HEK293T (cell line): ENCODE results near the gene TFF1.
"Not testable (repeated sequence)": the region's sequence is repeated elsewhere in the genome, so short reads cannot be mapped to it uniquely, and the experiment has no call there.

Source experiments
- CTCF ChIA-PET: fragments of 350-600 bp; formaldehyde crosslinking; extraction: SDS; loops from one replicate; lab custom pipeline; 2021; ENCODE audit warnings: antibody characterized with exemption, inconsistent platforms; lab: Yijun Ruan, JAX
- POLR2A ChIA-PET: fragments of 350-600 bp; formaldehyde crosslinking; extraction: SDS; loops from one replicate; lab custom pipeline; 2020; ENCODE audit warnings: antibody characterized with exemption, inconsistent platforms; lab: Yijun Ruan, JAX
- DNase-seq: peaks from one replicate; pipeline ENCODE4 v3.0.0; 2012; ENCODE audit warnings: mixed read lengths; ENCODE audit errors: extremely low spot score
- ARNT ChIP-seq: fragments of 450-650 bp; IDR thresholded peaks from 2 replicates; pipeline ENCODE4 v1.6.1; 2017; ENCODE audit warnings: mild to moderate bottlenecking
- BHLHE40 ChIP-seq: fragments of 450-650 bp; IDR thresholded peaks from 2 replicates; pipeline ENCODE4 v1.6.1; 2016; ENCODE audit warnings: mild to moderate bottlenecking, moderate library complexity, borderline replicate concordance
- CTBP1 ChIP-seq: fragments of 450-650 bp; IDR thresholded peaks from 2 replicates; pipeline ENCODE4 v1.6.1; 2016; ENCODE audit warnings: borderline replicate concordance
- ELF4 ChIP-seq: fragments of 450-650 bp; IDR thresholded peaks from 2 replicates; pipeline ENCODE4 v1.6.1; 2017; ENCODE audit warnings: antibody characterized with exemption
- FOXA1 ChIP-seq: fragments of 450-650 bp; IDR thresholded peaks from 2 replicates; pipeline ENCODE4 v1.6.1; 2016; ENCODE audit warnings: mild to moderate bottlenecking
- FOXK2 ChIP-seq: fragments of 450-650 bp; IDR thresholded peaks from 2 replicates; pipeline ENCODE4 v1.6.1; 2016; ENCODE audit warnings: mild to moderate bottlenecking
- FOXM1 ChIP-seq: fragments of 450-650 bp; IDR thresholded peaks from 2 replicates; pipeline ENCODE4 v1.6.1; 2017; ENCODE audit warnings: mild to moderate bottlenecking, borderline replicate concordance
- HDGF ChIP-seq: fragments of 450-650 bp; IDR thresholded peaks from 2 replicates; pipeline ENCODE4 v1.6.1; 2017; ENCODE audit warnings: antibody characterized with exemption, borderline replicate concordance
- L3MBTL2 ChIP-seq: fragments of 450-650 bp; conservative IDR thresholded peaks from 2 replicates; pipeline ENCODE4 v1.6.1; 2016; ENCODE audit warnings: mild to moderate bottlenecking
- LEF1 ChIP-seq: fragments of 450-650 bp; IDR thresholded peaks from 2 replicates; pipeline ENCODE4 v1.6.1; 2017; ENCODE audit warnings: mild to moderate bottlenecking, borderline replicate concordance
- NFRKB ChIP-seq: fragments of 450-650 bp; IDR thresholded peaks from 2 replicates; pipeline ENCODE4 v1.6.1; 2016; ENCODE audit warnings: mild to moderate bottlenecking, moderate library complexity
- SP1 ChIP-seq: fragments of 450-650 bp; IDR thresholded peaks from 2 replicates; pipeline ENCODE4 v1.6.1; 2017
- SUZ12 ChIP-seq: fragments of 450-650 bp; IDR thresholded peaks from 2 replicates; pipeline ENCODE4 v1.6.1; 2016; ENCODE audit warnings: mild to moderate bottlenecking
- TARDBP ChIP-seq: fragments of 450-650 bp; IDR thresholded peaks from 2 replicates; pipeline ENCODE4 v1.6.1; 2016
- ZNF384 ChIP-seq: fragments of 450-650 bp; IDR thresholded peaks from 2 replicates; pipeline ENCODE4 v1.6.1; 2016
- TF ChIP-seq, protein P1 (sequence below): fragments of 450-650 bp; IDR thresholded peaks from 2 replicates; pipeline ENCODE4 v1.6.1; 2016

Gene TFF1

DNA sequence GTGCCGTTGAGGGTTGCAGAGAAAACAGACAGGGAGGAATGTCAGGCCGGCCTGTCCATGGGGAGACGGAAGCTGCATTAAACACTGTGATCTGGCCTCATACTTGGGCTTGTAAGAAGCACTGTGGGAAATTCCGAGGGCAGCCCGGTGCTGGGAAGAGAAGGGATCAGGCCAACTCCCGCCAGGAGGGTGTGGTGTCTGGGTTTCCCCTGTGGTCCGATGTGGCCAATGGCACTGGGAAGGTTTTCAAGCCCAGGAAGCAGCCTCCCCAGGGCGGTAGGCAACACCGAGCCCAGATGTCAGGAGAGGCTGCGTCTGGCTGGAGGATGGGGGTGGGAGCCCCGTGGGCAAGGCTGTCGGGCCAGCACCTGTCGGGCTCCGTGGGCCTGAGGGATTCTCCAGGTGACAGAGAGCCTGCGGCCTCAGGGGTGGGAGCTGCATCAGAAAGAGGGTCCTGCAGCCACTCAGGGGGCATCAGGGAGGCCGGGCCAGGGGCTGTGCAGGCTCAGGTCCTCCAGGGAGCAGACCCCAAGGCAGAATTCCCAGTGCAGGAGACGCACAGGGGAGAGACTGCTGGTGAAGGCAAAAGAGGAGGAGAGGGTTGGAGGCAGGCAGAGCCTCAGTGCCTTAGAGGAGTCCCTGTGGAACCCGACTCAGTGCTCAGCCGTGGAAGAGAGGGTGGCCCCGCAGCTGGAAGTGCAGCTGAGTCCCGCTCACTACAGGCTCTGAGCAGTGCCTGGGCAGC, 45.7 kb upstream of the TFF1 start:
- no peak for DNase-seq
- POLR2A ChIA-PET: no interaction called here
- CTCF ChIA-PET: no interaction called here
- no peak for TF ChIP-seq NFRKB
- TF ChIP-seq, protein P1, sequence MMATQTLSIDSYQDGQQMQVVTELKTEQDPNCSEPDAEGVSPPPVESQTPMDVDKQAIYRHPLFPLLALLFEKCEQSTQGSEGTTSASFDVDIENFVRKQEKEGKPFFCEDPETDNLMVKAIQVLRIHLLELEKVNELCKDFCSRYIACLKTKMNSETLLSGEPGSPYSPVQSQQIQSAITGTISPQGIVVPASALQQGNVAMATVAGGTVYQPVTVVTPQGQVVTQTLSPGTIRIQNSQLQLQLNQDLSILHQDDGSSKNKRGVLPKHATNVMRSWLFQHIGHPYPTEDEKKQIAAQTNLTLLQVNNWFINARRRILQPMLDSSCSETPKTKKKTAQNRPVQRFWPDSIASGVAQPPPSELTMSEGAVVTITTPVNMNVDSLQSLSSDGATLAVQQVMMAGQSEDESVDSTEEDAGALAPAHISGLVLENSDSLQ: no peak
- TF ChIP-seq CTBP1: no peak
- no peak for TF ChIP-seq FOXA1
- no peak for TF ChIP-seq ARNT
- TF ChIP-seq FOXK2: no peak
- no peak for TF ChIP-seq BHLHE40
- no peak for TF ChIP-seq HDGF
- TF ChIP-seq FOXM1: no peak
- no peak for TF ChIP-seq ZNF384
- TF ChIP-seq L3MBTL2: no peak
- TF ChIP-seq LEF1: no peak
- no peak for TF ChIP-seq SP1
- no peak for TF ChIP-seq TARDBP
- TF ChIP-seq ELF4: no peak
- no peak for TF ChIP-seq SUZ12

DNA sequence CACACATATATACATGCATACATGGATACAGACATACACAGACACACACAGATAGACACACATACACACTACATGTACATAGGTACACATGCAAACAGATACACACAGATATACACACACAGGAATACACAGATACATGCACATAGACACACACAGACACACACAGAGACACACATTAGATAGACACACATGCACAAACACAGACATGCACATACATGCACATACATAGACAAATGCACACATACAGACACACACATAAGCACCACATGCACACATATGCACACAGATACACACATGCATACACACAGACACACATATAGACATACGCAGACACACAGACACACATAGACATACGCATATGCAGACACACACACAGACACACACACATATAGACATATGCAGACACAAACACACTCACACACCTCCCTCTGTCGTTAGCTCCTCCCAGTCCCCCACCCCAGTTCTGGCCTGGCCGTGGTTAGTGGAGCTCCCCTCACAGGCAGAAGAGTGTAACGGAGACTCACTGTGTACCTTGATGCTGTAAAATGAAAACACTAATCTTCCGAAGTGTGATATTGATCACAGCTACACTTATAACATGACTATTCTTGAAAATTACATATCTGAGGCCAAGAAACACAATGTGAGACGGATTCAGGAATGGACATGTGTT, 45.0 kb upstream of the TFF1 start:
- peak; percentile 55 for DNase-seq
- TF ChIP-seq FOXA1 (no peak), TARDBP (0 out of 2 replicates have a peak, but pooled peaks have one; percentile 42)
- POLR2A ChIA-PET: no interaction called here
- CTCF ChIA-PET: no interaction called here

DNA sequence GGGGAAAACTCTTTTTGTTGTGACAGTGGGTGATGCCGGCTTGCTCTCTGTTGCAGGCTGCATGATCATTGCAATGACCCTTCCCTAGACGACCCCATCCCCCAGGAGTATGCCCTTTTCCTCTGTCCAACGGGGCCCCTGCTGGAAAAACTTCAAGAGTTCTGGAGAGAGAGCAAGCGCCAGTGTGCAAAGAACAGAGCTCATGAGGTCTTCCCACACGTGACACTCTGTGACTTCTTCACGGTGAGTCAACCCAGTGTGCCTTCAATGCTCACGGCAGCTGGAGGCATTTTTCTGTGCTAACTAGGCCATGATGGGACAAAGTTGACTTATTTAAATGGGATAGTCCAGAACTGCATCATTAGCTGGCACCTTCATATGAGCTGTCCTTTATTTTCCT, 43.0 kb upstream of the TFF1 start:
- POLR2A ChIA-PET: no interaction called here
- DNase-seq: no peak
- TF ChIP-seq FOXM1: no peak
- TF ChIP-seq, protein P1: no peak
- no peak for TF ChIP-seq LEF1
- TF ChIP-seq SP1: no peak
- no peak for TF ChIP-seq TARDBP
- TF ChIP-seq ELF4: no peak
- TF ChIP-seq ARNT: no peak
- no peak for TF ChIP-seq CTBP1
- TF ChIP-seq ZNF384: no peak
- CTCF ChIA-PET: no interaction called here

DNA sequence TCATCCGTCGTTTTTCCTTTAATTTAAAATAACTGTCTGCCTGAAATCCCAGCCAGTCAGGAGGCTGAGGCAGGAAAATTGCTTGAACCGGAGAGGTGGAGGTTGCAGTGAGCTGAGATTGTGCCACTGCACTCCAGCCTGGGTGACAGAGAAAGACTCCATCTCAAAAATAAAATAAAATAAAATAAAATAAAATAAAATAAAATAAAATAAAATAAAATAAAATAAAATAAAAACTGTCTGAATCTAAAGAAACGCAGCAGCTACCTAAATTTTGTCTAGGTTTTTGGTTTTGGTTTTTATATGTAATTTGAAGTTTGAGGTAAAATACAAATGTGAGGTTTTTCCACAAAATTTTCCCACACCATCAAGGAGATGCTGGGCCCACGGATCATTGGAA, 42.4 kb upstream of the TFF1 start:
- CTCF ChIA-PET, POLR2A ChIA-PET, DNase-seq: not testable (repeated sequence)

DNA sequence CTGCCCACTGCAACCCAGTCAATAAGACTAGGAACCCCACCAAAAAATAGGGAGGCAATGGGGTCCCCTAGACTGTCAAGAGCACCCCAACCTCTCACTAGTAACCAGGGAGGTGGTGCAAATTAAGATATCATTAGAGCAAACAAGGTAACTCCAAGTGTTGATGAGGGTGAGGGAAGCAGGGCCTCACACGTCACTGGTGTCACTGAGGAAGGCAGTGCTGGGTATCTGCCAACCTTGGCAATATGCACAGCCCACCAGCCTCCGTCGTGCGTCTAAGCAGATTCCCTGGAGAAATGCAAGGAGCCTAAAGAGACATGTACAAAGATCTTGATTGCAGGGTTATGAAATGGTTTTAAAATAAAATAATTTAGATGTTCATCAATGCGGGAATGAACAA, 41.1 kb upstream of the TFF1 start:
- no peak for TF ChIP-seq FOXK2
- no peak for TF ChIP-seq HDGF
- no peak for TF ChIP-seq NFRKB
- TF ChIP-seq TARDBP: no peak
- no peak for TF ChIP-seq ELF4
- TF ChIP-seq, protein P1: no peak
- TF ChIP-seq ARNT: no peak
- no peak for TF ChIP-seq CTBP1
- POLR2A ChIA-PET: no interaction called here
- CTCF ChIA-PET: interaction anchor here (0.6 kb wide), 1 partner anchor 445 kb away, joined by 3 read pairs; no protein-coding TSS in a partner anchor
- no peak for DNase-seq

DNA sequence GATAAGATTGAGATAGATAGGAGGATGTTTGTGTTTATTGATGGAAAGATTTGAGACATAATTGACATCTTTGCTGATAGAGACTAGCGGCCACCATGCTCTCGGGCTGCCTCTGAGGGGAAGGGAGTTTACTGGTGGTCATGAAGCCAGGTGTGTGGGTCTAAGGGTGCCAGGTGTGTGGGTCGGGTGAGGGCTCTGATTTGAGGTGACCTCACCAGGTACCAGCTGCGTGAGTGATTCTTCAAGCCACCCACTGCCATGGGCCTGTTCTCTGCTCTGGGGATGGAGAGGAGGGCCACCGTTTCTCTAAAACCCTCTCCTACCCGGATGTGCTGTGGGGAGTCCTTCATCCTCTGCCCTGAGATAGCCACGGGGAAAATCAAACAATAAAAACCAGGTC, 40.5 kb upstream of the TFF1 start:
- ChIA-PET POLR2A (no interaction called here), CTCF (no interaction called here)
- TF ChIP-seq ZNF384 (no peak), LEF1 (no peak), TARDBP (no peak), SUZ12 (no peak), FOXM1 (no peak), FOXA1 (no peak), NFRKB (no peak), ARNT (no peak), FOXK2 (no peak)
- no peak for DNase-seq

DNA sequence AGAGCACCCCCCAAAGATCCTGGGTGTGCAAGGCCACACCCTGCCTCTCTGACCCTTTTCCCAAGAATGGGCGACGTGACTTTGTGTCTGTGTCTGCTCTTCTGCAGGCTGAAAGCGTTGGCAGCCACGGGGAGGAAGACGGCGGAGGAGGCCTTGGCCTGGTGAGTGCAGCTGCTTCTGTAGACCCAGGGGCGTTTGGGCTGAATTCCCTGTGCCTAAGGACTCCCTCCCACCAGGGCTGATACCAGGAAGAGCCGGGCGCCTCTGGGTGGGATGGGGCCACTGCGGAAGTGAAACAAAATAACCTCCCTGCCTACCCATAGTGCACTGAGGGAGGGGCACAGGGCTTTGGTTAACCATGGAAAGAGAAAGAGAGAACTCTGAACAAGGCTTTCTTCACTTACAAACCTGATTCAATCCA, 39.9 kb upstream of the TFF1 start:
- ChIA-PET POLR2A (no interaction called here), CTCF (no interaction called here)
- TF ChIP-seq TARDBP: no peak
- no peak for TF ChIP-seq LEF1
- no peak for TF ChIP-seq BHLHE40
- no peak for TF ChIP-seq HDGF
- TF ChIP-seq SUZ12: no peak
- no peak for TF ChIP-seq FOXM1
- TF ChIP-seq SP1: no peak
- TF ChIP-seq FOXA1: no peak
- no peak for TF ChIP-seq ELF4
- TF ChIP-seq L3MBTL2: no peak
- TF ChIP-seq FOXK2: no peak
- no peak for TF ChIP-seq ARNT
- no peak for TF ChIP-seq NFRKB
- TF ChIP-seq, protein P1: no peak
- TF ChIP-seq CTBP1: no peak
- no peak for DNase-seq
